Endothelial cell of umbilical vein (primary cell): ENCODE measurements around the gene IPO4.

Source experiments
- EZH2 ChIP-seq: IDR thresholded peaks from 2 replicates; pipeline ENCODE4 v1.6.1; 2012; ENCODE audit warnings: borderline replicate concordance, low read depth, mild to moderate bottlenecking, moderate library complexity, low read length, inconsistent platforms; ENCODE audit not compliant: severe bottlenecking
- FOS ChIP-seq: IDR thresholded peaks from 2 replicates; pipeline ENCODE4 v1.6.1; 2011; ENCODE audit warnings: mild to moderate bottlenecking, low read length, moderate library complexity, borderline replicate concordance; ENCODE audit not compliant: insufficient read depth
- JUN ChIP-seq: IDR thresholded peaks from 2 replicates; pipeline ENCODE4 v1.6.1; 2011; ENCODE audit warnings: borderline replicate concordance, low read depth; ENCODE audit not compliant: insufficient read length, insufficient read depth
- POLR2A ChIP-seq: IDR thresholded peaks from 2 replicates; pipeline ENCODE4 v1.6.1; 2012; ENCODE audit warnings: low read depth, mild to moderate bottlenecking, control low read depth, low read length
- TF ChIP-seq, protein P1 (sequence below), 2 donors: IDR thresholded peaks; 1 replicate in 1 of 2; 2 replicates in 1 of 2; pipeline ENCODE4 v1.5.1; 2011; ENCODE audit warnings: low read length in 2 of 2, mild to moderate bottlenecking in 2 of 2, moderate library complexity in 2 of 2, control low read depth in 1 of 2, inconsistent platforms in 1 of 2, low read depth in 1 of 2; ENCODE audit not compliant: insufficient read depth in 1 of 2; ENCODE audit errors: extremely low read depth in 1 of 2
- TF ChIP-seq, protein P2 (sequence below): IDR thresholded peaks from 2 replicates; pipeline ENCODE4 v1.6.1; 2011; ENCODE audit not compliant: insufficient read depth, insufficient read length

DNA sequence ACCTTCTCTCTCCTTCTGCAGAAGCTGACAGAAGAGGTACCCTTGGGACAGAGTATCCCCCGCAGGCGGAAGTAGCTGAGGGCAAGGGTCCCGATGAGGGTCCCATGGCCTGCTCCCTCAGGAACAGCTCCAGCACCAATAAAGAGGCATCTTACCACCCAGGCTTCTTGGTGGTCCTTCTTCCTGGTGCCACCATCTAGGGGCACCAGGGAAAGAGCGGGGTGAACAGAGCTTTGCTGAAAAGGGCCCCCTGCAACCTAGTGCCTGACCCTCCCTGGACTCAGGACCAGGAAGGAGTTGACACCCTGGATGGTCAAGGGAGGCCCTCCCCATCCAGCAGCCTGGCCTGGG, 28.1 kb downstream of the IPO4 start:
- TF ChIP-seq, protein P1, sequence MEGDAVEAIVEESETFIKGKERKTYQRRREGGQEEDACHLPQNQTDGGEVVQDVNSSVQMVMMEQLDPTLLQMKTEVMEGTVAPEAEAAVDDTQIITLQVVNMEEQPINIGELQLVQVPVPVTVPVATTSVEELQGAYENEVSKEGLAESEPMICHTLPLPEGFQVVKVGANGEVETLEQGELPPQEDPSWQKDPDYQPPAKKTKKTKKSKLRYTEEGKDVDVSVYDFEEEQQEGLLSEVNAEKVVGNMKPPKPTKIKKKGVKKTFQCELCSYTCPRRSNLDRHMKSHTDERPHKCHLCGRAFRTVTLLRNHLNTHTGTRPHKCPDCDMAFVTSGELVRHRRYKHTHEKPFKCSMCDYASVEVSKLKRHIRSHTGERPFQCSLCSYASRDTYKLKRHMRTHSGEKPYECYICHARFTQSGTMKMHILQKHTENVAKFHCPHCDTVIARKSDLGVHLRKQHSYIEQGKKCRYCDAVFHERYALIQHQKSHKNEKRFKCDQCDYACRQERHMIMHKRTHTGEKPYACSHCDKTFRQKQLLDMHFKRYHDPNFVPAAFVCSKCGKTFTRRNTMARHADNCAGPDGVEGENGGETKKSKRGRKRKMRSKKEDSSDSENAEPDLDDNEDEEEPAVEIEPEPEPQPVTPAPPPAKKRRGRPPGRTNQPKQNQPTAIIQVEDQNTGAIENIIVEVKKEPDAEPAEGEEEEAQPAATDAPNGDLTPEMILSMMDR (IDR thresholded peaks at IDR 0.05; ENCODE audit: extremely low read depth in 1 of 2, insufficient read depth in 1 of 2, low read depth in 1 of 2, low read length in 2 of 2): no peak
- TF ChIP-seq, protein P2, sequence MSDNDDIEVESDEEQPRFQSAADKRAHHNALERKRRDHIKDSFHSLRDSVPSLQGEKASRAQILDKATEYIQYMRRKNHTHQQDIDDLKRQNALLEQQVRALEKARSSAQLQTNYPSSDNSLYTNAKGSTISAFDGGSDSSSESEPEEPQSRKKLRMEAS: no peak
- TF ChIP-seq POLR2A: no peak
- TF ChIP-seq FOS: no peak
- TF ChIP-seq EZH2: no peak
- TF ChIP-seq JUN: no peak
